Body of pancreas (tissue), 4 donors: ENCODE data around the gene FAM117A. TPM values are rescaled to one million over a fixed set of nuclear protein-coding genes. Genes with fewer than 3 reads are reported as not detected.

Experiments
- ATAC-seq: fragments of 150-250 bp; one replicate; pipeline ENCODE4 v1.9.1; 2016
- DNase-seq, 4 donors: peaks; one replicate each; pipeline ENCODE4 v3.0.0-alpha.2; 2019
- H3K27ac ChIP-seq, 4 donors: fragments of 200-600 bp; sonication (generic); 1 replicate in 3 of 4; 2 replicates in 1 of 4; pipeline versions ENCODE4 v1.5.1 to v1.6.1; 2016 to 2019; ENCODE audit warnings: mild to moderate bottlenecking in 1 of 4, mixed read lengths in 1 of 4, moderate library complexity in 1 of 4
- H3K27me3 ChIP-seq, 2 donors: fragments of 200-600 bp; sonication (generic); one replicate each; pipeline ENCODE4 v1.6.0; 2016; ENCODE audit warnings: mild to moderate bottlenecking in 1 of 2
- H3K36me3 ChIP-seq, 2 donors: fragments of 200-600 bp; sonication (generic); replicated peaks in 1 of 2; 2 replicates each; pipeline ENCODE4 v1.5.1; 2016; ENCODE audit warnings: low read depth in 2 of 2; ENCODE audit not compliant: insufficient read depth in 1 of 2
- H3K4me1 ChIP-seq: fragments of 200-600 bp; sonication (generic); one replicate; pipeline ENCODE4 v1.6.0; 2016
- H3K4me3 ChIP-seq, 2 donors: fragments of 200-600 bp; sonication (generic); 1 replicate in 1 of 2; 2 replicates in 1 of 2; pipeline ENCODE4 v1.5.1; 2016 to 2019
- H3K9me3 ChIP-seq, 3 donors: fragments of 200-600 bp; sonication (generic); 1 replicate in 2 of 3; 2 replicates in 1 of 3; pipeline ENCODE4 v1.5.1; 2016
- POLR2A ChIP-seq, 3 donors: fragments of 450-650 bp; IDR thresholded peaks; one replicate each; pipeline ENCODE4 v1.6.1; 2016; ENCODE audit warnings: antibody characterized with exemption in 3 of 3, mild to moderate bottlenecking in 2 of 3
- WGBS, 2 donors: methylation state at CpG; one replicate each; pipeline ENCODE4 v1.1.5; 2017; 5-methylcytosine and 5-hydroxymethylcytosine counted together
- intact Hi-C: fragments of 100-400 bp; cut with DNase I; formaldehyde crosslinking; loops from one replicate; pipeline ENCODE4 v1.15.1; 2023
- total RNA-seq, 2 donors: library from RNA; depleted of rRNA; stranded (reverse); fragments of >200 nt; gene quantifications; one replicate each; pipeline ENCODE4 v1.1.0, GENCODE V29; 2016
- TF ChIP-seq, protein P1 (sequence below), 7 experiments: fragments of 450-650 bp in 4 of 7; fragments of 200-600 bp in 3 of 7; sonication (generic) in 3 of 7; IDR thresholded peaks; one replicate each; pipeline ENCODE4 v1.5.1; 2016 to 2019; ENCODE audit warnings: antibody characterized with exemption in 7 of 7

Gene FAM117A
- total RNA-seq, 2 donors from 2014 or later = 4.3 to 11.7 TPM

- DNase-seq = no peak
These were observed 33.0 kb downstream of the FAM117A start for GRCh38 chr17:49730785-49731434.

DNA sequence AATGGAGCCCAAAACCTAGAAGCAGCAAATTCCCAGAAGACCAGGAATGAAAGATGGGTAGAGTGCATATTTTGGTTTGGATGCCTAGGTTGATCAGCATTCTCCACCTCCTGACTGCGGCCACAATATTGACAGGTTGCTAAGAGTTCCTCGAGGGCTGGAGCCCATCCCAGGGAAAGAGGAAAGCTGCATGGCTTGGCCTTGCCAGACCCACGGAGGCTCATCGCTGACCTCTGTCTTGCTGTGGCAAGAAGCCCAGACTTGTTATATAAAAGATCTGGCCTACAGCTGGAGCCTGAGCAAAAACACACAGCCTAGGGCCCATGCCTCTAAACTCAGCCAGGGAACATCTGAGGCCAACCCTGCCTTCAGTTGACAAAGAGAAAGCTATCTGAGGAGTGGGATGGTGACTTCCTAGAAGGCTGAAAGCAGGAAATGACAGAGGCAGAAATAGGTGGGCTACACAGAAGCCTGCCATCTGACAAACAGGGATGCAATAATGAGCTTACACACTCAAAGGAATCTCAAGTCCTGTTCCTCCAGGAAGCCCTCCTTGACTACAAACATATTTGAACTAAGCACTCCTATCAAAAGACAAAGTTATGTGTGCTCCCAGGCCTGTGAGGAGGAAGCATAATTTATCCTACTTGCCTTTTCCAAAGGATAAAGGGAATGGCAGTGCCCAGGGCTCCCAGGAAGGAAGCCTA is 33.7 kb downstream of the FAM117A start:
- H3K36me3 ChIP-seq = no peaks in the 10 kb centered on the region
- TF ChIP-seq, protein P1, sequence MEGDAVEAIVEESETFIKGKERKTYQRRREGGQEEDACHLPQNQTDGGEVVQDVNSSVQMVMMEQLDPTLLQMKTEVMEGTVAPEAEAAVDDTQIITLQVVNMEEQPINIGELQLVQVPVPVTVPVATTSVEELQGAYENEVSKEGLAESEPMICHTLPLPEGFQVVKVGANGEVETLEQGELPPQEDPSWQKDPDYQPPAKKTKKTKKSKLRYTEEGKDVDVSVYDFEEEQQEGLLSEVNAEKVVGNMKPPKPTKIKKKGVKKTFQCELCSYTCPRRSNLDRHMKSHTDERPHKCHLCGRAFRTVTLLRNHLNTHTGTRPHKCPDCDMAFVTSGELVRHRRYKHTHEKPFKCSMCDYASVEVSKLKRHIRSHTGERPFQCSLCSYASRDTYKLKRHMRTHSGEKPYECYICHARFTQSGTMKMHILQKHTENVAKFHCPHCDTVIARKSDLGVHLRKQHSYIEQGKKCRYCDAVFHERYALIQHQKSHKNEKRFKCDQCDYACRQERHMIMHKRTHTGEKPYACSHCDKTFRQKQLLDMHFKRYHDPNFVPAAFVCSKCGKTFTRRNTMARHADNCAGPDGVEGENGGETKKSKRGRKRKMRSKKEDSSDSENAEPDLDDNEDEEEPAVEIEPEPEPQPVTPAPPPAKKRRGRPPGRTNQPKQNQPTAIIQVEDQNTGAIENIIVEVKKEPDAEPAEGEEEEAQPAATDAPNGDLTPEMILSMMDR (IDR thresholded peaks at IDR 0.05) = no peak
- peak in 1 of 3 donors; percentile 21 for TF ChIP-seq POLR2A (IDR thresholded peaks at IDR 0.05)
- WGBS, 2 donors = 0 to 6% methylated on average over 4 of the region's 4 CpGs
- peak; percentile 86 to 92 (median 88) for DNase-seq
- H3K9me3 ChIP-seq = no peaks in the 10 kb centered on the region
- no peaks in the 10 kb centered on the region for H3K27me3 ChIP-seq
- ATAC-seq = peak; percentile 98
- H3K4me3 ChIP-seq = no peak overlapping the region
- peak overlapping the region in 3 of 4 donors; percentile 38 to 80 (median 70) for H3K27ac ChIP-seq
- peaks cover 38% of the 10 kb centered on the region for H3K4me1 ChIP-seq
- intact Hi-C loops = no loop called here

More at GRCh38 chr17:49730785-49731434, 33.0 kb downstream of the FAM117A start:
- H3K4me1 ChIP-seq = peaks cover 38% of the 10 kb centered on the region
- H3K4me3 ChIP-seq = no peak overlapping the region
- no peaks in the 10 kb centered on the region for H3K9me3 ChIP-seq
- no peaks in the 10 kb centered on the region for H3K27me3 ChIP-seq
- H3K27ac ChIP-seq = peak overlapping the region in 3 of 4 donors; percentile 38 to 80 (median 70)
- 75 to 90% methylated on average over 5 of the region's 5 CpGs for WGBS, 2 donors
- intact Hi-C loops = no loop called here
- ATAC-seq = no peak
- H3K36me3 ChIP-seq = no peaks in the 10 kb centered on the region
- TF ChIP-seq, protein P1 (IDR thresholded peaks at IDR 0.05) = no peak
- no peak for TF ChIP-seq POLR2A (IDR thresholded peaks at IDR 0.05)

DNA sequence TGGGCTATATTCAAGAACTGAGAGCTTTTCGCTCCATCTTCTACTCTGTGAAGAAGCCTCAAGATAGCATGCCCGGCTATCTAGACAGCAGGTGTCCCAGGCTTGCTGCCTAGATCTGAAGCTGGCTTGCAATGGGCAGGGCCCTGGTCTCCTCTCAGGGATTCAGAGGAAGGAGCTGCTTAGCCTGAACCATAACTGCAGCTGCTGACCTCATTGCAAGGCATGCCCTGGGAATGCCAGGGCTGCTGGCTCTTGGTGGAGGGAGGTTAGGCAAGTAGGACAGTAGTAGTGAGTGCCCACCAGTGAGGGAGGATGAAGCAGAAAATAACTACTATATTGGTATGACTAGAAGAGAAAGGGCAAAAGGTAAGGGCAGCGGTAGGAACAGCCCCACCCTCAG is 34.9 kb downstream of the FAM117A start:
- no peak overlapping the region for H3K4me3 ChIP-seq

DNA sequence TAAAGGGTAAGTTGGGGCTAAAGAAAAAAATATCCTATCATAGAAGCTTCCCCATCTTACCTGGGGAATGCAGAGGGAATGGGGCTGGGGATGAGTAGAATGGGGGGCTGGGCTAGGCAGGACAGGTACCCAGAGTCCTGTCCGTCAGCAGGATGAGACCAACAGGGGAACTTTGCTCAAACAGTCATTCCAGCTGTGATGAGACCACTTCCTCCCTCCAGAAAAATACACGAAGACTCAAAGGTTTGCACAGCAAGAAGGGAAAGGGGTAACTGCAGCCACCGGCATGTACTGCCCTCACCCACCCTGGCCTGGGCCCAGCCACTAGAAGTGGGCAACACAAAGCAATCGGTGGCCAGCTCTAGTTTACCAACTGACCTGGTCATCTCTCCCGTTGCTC is 35.5 kb downstream of the FAM117A start:
- Histone ChIP-seq H3K4me1 (peaks cover 38% of the 10 kb centered on the region), H3K9me3 (no peaks in the 10 kb centered on the region), H3K36me3 (no peaks in the 10 kb centered on the region), H3K27me3 (no peaks in the 10 kb centered on the region), H3K27ac (no peak overlapping the region), H3K4me3 (no peak overlapping the region)
- no peak for DNase-seq
- no peak for ATAC-seq
- TF ChIP-seq POLR2A (IDR thresholded peaks at IDR 0.05) = no peak
- TF ChIP-seq, protein P1 (IDR thresholded peaks at IDR 0.05) = no peak
- intact Hi-C loops = no loop called here
- 82 to 89% methylated on average over 5 of the region's 5 CpGs for WGBS, 2 donors

More for the DNA sequence above, 34.9 kb downstream of the FAM117A start:
- 95 to 99% methylated on average over 3 of the region's 3 CpGs for WGBS, 2 donors
- H3K27me3 ChIP-seq = no peaks in the 10 kb centered on the region
- DNase-seq (no peak), ATAC-seq (no peak)
- TF ChIP-seq POLR2A (IDR thresholded peaks at IDR 0.05) = no peak
- TF ChIP-seq, protein P1 (IDR thresholded peaks at IDR 0.05) = no peak
- H3K36me3 ChIP-seq = no peaks in the 10 kb centered on the region
- peaks cover 38% of the 10 kb centered on the region for H3K4me1 ChIP-seq
- H3K27ac ChIP-seq = peak overlapping the region in 1 of 4 donors; percentile 80
- intact Hi-C loops = no loop called here
- no peaks in the 10 kb centered on the region for H3K9me3 ChIP-seq
